ENCODE measurements around the gene TET2.

Gene TET2

DNA sequence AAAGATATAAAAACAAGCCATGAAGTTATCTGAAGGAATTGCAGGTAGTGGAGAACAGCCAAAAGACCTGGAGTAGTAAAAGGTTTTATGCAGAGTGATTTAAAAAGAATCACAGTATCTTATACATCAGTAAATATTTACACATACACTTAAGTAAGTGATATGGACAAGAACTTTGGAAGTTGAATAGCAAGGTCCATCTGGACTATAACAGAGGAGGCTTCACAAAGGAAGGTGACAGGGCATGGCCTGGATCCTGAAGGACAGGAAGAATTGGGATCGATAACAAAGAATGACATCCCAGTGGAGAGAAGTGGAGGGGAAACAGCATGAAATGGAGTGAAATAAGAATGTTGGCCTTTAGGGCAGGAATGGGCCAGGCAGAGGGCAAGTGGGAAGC, 46.2 kb downstream of the TET2 start:
- Histone ChIP-seq H3K27me3 (ENCODE audit: control insufficient read depth, insufficient read depth, low read length) (no peaks in the 10 kb centered on the region), H3K4me3 (ENCODE audit: low read length) (no peak overlapping the region), H3K9ac (ENCODE audit: low read length) (no peak overlapping the region), H3K4me1 (ENCODE audit: control insufficient read depth, insufficient read depth, low read length) (peaks cover 23% of the 10 kb centered on the region), H3K36me3 (ENCODE audit: control insufficient read depth, insufficient read depth, low read length) (no peaks in the 10 kb centered on the region), H3K27ac (ENCODE audit: low read depth, low read length) (no peak overlapping the region)

DNA sequence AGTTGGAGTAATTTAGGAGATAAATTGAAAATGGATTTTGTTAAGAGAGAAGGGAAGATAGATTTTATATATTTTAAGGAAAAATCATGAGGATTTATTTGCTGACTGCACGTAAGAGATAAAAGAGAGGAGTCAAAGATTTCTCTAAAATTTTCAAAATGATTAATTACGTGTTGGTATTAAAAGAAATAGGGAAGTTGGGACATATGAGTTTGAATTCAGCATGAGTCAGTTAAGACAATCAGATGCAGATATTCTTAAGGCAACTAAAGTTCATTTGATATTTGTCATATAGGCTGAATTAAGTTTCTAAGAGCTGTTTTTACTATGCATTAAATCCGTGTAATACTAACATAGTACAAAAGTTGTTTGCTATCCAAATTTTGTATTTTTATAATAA, 46.9 kb downstream of the TET2 start:
- Histone ChIP-seq H3K9ac (ENCODE audit: low read length) (no peak overlapping the region), H3K4me1 (ENCODE audit: control insufficient read depth, insufficient read depth, low read length) (peaks cover 23% of the 10 kb centered on the region), H3K27ac (ENCODE audit: low read depth, low read length) (no peak overlapping the region), H3K36me3 (ENCODE audit: control insufficient read depth, insufficient read depth, low read length) (no peaks in the 10 kb centered on the region), H3K27me3 (ENCODE audit: control insufficient read depth, insufficient read depth, low read length) (no peaks in the 10 kb centered on the region), H3K4me3 (ENCODE audit: low read length) (no peak overlapping the region)

DNA sequence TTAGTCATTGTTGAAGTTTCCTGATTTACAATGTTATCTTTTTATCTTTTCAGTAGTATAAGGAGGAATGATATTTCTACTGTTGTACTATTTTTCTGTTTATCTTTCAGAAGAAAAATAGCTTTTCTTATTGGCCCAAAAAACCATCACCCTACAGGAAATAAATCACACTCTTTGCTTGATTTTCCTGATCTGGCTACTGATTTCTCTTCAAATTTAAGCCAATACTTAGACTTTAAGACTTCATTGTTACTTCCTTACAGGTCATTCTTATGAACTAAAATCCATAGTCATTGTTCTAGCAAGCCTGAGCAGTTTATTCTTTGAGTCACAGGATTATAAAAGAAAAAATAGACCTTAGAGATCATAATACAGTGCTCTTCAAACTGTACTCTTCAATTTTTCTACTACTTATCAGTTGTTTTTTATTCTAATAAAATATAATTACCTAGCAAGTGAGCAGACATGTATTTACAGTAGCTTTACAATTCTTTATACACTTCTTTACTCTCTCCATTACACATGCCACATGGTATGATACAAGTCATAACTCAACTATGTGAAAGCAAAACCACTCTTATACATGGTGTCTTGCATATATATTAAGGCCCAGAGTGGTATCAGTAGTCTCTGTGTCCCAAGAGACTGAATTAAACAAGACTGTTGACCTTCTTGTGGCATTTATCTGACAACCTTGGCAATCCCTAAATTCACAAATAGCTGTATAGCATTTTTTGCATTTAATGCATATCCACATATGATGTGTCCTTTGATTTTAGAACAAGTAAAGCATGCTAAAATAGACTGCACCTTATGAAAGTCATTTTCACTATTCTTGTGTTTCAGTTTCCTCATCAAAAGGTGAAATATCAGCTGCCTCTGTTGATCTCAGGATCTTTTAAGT, 47.9 kb downstream of the TET2 start:
- H3K36me3 ChIP-seq (ENCODE audit: control insufficient read depth, insufficient read depth, low read length), result no peaks in the 10 kb centered on the region
- H3K4me3 ChIP-seq (ENCODE audit: low read length), result no peak overlapping the region
- no peaks in the 10 kb centered on the region for H3K27me3 ChIP-seq (ENCODE audit: control insufficient read depth, insufficient read depth, low read length)
- peaks cover 23% of the 10 kb centered on the region for H3K4me1 ChIP-seq (ENCODE audit: control insufficient read depth, insufficient read depth, low read length)
- no peak overlapping the region for H3K9ac ChIP-seq (ENCODE audit: low read length)
- H3K27ac ChIP-seq (ENCODE audit: low read depth, low read length), result no peak overlapping the region

GRCh38 chr4:105196523-105197145, 50.0 kb downstream of the TET2 start:
- Histone ChIP-seq H3K4me1 (ENCODE audit: control insufficient read depth, insufficient read depth, low read length) (peaks cover 15% of the 10 kb centered on the region), H3K27ac (ENCODE audit: low read depth, low read length) (no peak overlapping the region)

DNA sequence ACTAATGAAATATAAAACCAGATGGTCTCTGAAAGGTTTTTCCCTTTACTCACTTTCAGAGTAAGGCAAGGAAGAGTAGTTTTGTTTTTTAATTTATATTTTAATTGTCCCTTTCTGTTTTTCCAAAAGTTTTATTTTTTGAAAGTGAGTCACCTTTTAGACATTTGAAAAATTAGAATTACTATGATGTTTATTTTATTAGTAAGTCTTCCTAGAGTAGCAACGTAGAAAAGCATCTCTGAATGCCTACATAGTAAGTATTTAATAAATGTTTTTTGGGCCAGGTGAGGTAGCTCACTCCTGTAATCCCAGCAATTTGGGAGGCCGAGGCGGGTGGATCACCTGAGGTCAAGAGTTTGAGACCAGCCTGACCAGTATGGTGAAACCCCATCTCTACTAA, 51.1 kb downstream of the TET2 start:
- Histone ChIP-seq H3K4me3 (ENCODE audit: low read length) (no peak overlapping the region), H3K9ac (ENCODE audit: low read length) (no peak overlapping the region), H3K27me3 (ENCODE audit: control insufficient read depth, insufficient read depth, low read length) (no peaks in the 10 kb centered on the region), H3K4me1 (ENCODE audit: control insufficient read depth, insufficient read depth, low read length) (peaks cover 4% of the 10 kb centered on the region), H3K36me3 (ENCODE audit: control insufficient read depth, insufficient read depth, low read length) (no peaks in the 10 kb centered on the region), H3K27ac (ENCODE audit: low read depth, low read length) (no peak overlapping the region)

More at GRCh38 chr4:105196523-105197145, 50.0 kb downstream of the TET2 start:
- Histone ChIP-seq H3K27me3 (ENCODE audit: control insufficient read depth, insufficient read depth, low read length) (no peaks in the 10 kb centered on the region), H3K4me3 (ENCODE audit: low read length) (no peak overlapping the region), H3K9ac (ENCODE audit: low read length) (no peak overlapping the region), H3K36me3 (ENCODE audit: control insufficient read depth, insufficient read depth, low read length) (no peaks in the 10 kb centered on the region)

- H3K4me3 ChIP-seq (ENCODE audit: low read length), result no peak overlapping the region
- H3K36me3 ChIP-seq (ENCODE audit: control insufficient read depth, insufficient read depth, low read length), result no peaks in the 10 kb centered on the region
- no peaks in the 10 kb centered on the region for H3K4me1 ChIP-seq (ENCODE audit: control insufficient read depth, insufficient read depth, low read length)
- H3K27me3 ChIP-seq (ENCODE audit: control insufficient read depth, insufficient read depth, low read length), result no peaks in the 10 kb centered on the region
- no peak overlapping the region for H3K27ac ChIP-seq (ENCODE audit: low read depth, low read length)
- H3K9ac ChIP-seq (ENCODE audit: low read length), result no peak overlapping the region
These were observed 51.9 kb downstream of the TET2 start for GRCh38 chr4:105198541-105198940.

- H3K27ac ChIP-seq (ENCODE audit: low read depth, low read length), result no peak overlapping the region
- H3K4me3 ChIP-seq (ENCODE audit: low read length), result no peak overlapping the region
- H3K4me1 ChIP-seq (ENCODE audit: control insufficient read depth, insufficient read depth, low read length), result no peaks in the 10 kb centered on the region
- H3K27me3 ChIP-seq (ENCODE audit: control insufficient read depth, insufficient read depth, low read length), result no peaks in the 10 kb centered on the region
- H3K36me3 ChIP-seq (ENCODE audit: control insufficient read depth, insufficient read depth, low read length), result no peaks in the 10 kb centered on the region
- H3K9ac ChIP-seq (ENCODE audit: low read length), result no peak overlapping the region
These were observed 59.5 kb downstream of the TET2 start for GRCh38 chr4:105206214-105206613.

DNA sequence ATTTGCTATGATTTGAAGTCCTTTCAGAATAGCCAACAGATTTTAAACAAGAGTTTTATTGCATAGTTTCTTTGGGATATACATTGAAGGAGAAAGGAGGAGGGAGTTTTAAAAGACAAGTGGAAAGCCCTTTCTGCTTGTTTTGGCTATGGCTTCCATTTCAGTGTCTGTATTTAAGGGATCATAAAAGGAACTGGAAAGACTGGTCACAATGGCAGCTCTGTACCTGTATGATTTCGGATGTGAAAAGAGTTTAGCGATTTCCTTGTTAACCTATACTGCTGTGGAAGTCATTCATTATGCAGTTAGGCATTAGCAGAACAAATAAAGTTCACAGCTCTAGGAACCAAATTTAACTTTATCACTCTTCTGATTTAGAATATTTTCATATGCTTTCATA, 60.7 kb downstream of the TET2 start:
- Histone ChIP-seq H3K4me1 (ENCODE audit: control insufficient read depth, insufficient read depth, low read length) (no peaks in the 10 kb centered on the region), H3K27me3 (ENCODE audit: control insufficient read depth, insufficient read depth, low read length) (no peaks in the 10 kb centered on the region), H3K9ac (ENCODE audit: low read length) (no peak overlapping the region), H3K27ac (ENCODE audit: low read depth, low read length) (no peak overlapping the region), H3K36me3 (ENCODE audit: control insufficient read depth, insufficient read depth, low read length) (no peaks in the 10 kb centered on the region), H3K4me3 (ENCODE audit: low read length) (no peak overlapping the region)

- Histone ChIP-seq H3K27me3 (ENCODE audit: control insufficient read depth, insufficient read depth, low read length) (no peaks in the 10 kb centered on the region), H3K4me1 (ENCODE audit: control insufficient read depth, insufficient read depth, low read length) (no peaks in the 10 kb centered on the region), H3K36me3 (ENCODE audit: control insufficient read depth, insufficient read depth, low read length) (no peaks in the 10 kb centered on the region), H3K27ac (ENCODE audit: low read depth, low read length) (no peak overlapping the region), H3K4me3 (ENCODE audit: low read length) (no peak overlapping the region), H3K9ac (ENCODE audit: low read length) (no peak overlapping the region)
These were observed 61.9 kb downstream of the TET2 start for GRCh38 chr4:105208561-105208960.

DNA sequence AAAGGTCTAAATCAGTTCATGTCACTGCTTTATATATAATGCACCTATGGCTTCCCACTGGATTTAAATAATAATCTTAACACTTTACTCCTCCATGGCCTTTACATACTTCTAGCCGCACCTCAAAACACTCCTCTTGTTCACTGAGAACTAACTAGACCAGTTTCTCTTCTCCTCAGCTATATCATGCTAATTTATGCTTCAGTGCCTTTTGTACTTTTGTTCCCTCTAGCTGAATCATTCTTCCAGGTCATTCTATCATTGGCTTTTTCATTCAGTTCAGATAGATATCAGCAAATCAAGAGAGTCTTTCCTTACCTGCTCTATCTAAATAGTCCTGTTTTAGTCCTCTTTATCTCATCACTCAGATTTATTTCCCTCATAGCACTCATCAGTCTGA, 64.2 kb downstream of the TET2 start:
- Histone ChIP-seq H3K27me3 (ENCODE audit: control insufficient read depth, insufficient read depth, low read length) (no peaks in the 10 kb centered on the region), H3K27ac (ENCODE audit: low read depth, low read length) (no peak overlapping the region), H3K4me1 (ENCODE audit: control insufficient read depth, insufficient read depth, low read length) (no peaks in the 10 kb centered on the region), H3K9ac (ENCODE audit: low read length) (no peak overlapping the region), H3K36me3 (ENCODE audit: control insufficient read depth, insufficient read depth, low read length) (no peaks in the 10 kb centered on the region), H3K4me3 (ENCODE audit: low read length) (no peak overlapping the region)

GRCh38 chr4:105215609-105216313, 69.1 kb downstream of the TET2 start:
- no peak overlapping the region for H3K4me3 ChIP-seq (ENCODE audit: low read length)
- H3K4me1 ChIP-seq (ENCODE audit: control insufficient read depth, insufficient read depth, low read length), result no peaks in the 10 kb centered on the region
- H3K27ac ChIP-seq (ENCODE audit: low read depth, low read length), result no peak overlapping the region
- H3K27me3 ChIP-seq (ENCODE audit: control insufficient read depth, insufficient read depth, low read length), result no peaks in the 10 kb centered on the region
- H3K36me3 ChIP-seq (ENCODE audit: control insufficient read depth, insufficient read depth, low read length), result no peaks in the 10 kb centered on the region
- H3K9ac ChIP-seq (ENCODE audit: low read length), result no peak overlapping the region

DNA sequence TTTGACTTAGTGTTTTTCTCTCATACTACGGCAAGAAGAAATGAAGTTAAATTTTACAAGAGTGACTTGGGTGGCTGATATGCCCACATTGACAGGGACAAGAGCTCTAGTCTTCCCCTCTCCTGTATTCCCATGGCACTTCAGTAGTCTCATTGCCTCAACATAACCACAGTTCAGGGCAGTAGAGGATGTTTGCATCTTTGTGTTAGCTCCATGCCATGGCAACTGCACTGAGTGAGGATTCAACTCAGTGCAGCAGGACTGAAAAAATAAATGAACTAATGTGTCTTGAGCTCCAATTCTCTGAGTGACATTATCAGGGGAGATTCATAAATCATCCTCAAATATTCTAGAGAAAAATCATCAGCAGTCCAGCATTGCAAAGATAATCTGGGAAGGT, 78.8 kb downstream of the TET2 start:
- Histone ChIP-seq H3K27ac (ENCODE audit: low read depth, low read length) (no peak overlapping the region), H3K9ac (ENCODE audit: low read length) (no peak overlapping the region), H3K27me3 (ENCODE audit: control insufficient read depth, insufficient read depth, low read length) (no peaks in the 10 kb centered on the region), H3K4me3 (ENCODE audit: low read length) (no peak overlapping the region), H3K36me3 (ENCODE audit: control insufficient read depth, insufficient read depth, low read length) (no peaks in the 10 kb centered on the region), H3K4me1 (ENCODE audit: control insufficient read depth, insufficient read depth, low read length) (no peaks in the 10 kb centered on the region)
